ENCODE data around the gene RAB31. TPM values are rescaled to one million over a fixed set of nuclear protein-coding genes. Genes with fewer than 3 reads are reported as not detected.

The RAB31 gene
- total and polyA plus RNA-seq, 2 of the 13 experiments (the other 11 are each of a cell fraction or from before 2014, with no cell fraction given) = 1.1 to 1.7 TPM

GRCh38 chr18:9661564-9661963 is 46.5 kb upstream of the RAB31 start:
- Histone ChIP-seq H3K9me3 (ENCODE audit: low read length) (no peaks in the 10 kb centered on the region), H3K27me3 (ENCODE audit: control insufficient read depth in 1 of 2, insufficient read depth in 2 of 2, low read length in 2 of 2) (peaks cover 0 to 3% of the 10 kb centered on the region in 2 experiments; a peak in 1 of 5 replicates), H3K36me3 (replicated peaks in 1 of 2; ENCODE audit: control insufficient read depth in 1 of 2, insufficient read depth in 2 of 2, low read length in 2 of 2) (no peaks in the 10 kb centered on the region), H4K20me1 (ENCODE audit: insufficient read depth, low read length) (no peaks in the 10 kb centered on the region), H3K79me2 (ENCODE audit: insufficient read depth, low read length) (no peaks in the 10 kb centered on the region), H2AFZ (ENCODE audit: low read length) (no peak overlapping the region), H3K4me2 (ENCODE audit: low read depth, low read length) (no peak overlapping the region), H3K4me1 (ENCODE audit: insufficient read depth, low read length) (peaks cover 16% of the 10 kb centered on the region), H3K9ac (ENCODE audit: insufficient read depth, low read depth, low read length) (no peak overlapping the region), H3K27ac (ENCODE audit: extremely low read length, insufficient read depth, low read length) (no peak overlapping the region), H3K4me3 (replicated peaks in 1 of 3; ENCODE audit: insufficient read depth in 1 of 3, low read depth in 2 of 3, low read length in 3 of 3) (no peak overlapping the region)
- in situ Hi-C loops (cut with HindIII; ENCODE audit: extremely low pct_ligation_motif_present, low pct_unique_long_range_greater_than_20kb) (no loop called here), intact Hi-C loops (cut with micrococcal nuclease; ENCODE audit: unreplicated experiment) (no loop called here)
- 29% methylated on average over 1 of the region's 1 CpG for WGBS (ENCODE audit: low lambda C conversion rate)
- ChIA-PET POLR2A (interaction anchor here (1.4 kb wide), 1 partner anchor 12 kb away, joined by 4 read pairs; no protein-coding TSS in a partner anchor), CTCF (ENCODE audit: low intra/inter-chr PET ratio, low total read pairs) (no interaction called here)
- DNase-seq (ENCODE audit: low spot score) (no peak), FAIRE-seq (no peak), ATAC-seq (no peak)
- TF ChIP-seq MAFF (IDR thresholded peaks at IDR 0.05; ENCODE audit: low read depth, low read length) (0 out of 2 replicates have a peak, but pooled peaks have one; percentile 16), NR0B2 (CRISPR knock-in tag; IDR thresholded peaks at IDR 0.05) (no peak), SOX6 (IDR thresholded peaks at IDR 0.05) (no peak), SOX6 (CRISPR knock-in tag; IDR thresholded peaks at IDR 0.05) (no peak), MAFK (conservative IDR thresholded peaks at IDR 0.05 in 1 of 2, IDR thresholded peaks at IDR 0.05 in 1 of 2; ENCODE audit: low read length in 2 of 2) (peak in 1 of 2 experiments; percentile 39; a peak in 1 of 4 replicates), SMC3 (IDR thresholded peaks at IDR 0.05; ENCODE audit: low read length) (peak; percentile 28; the same call in 1 of the 2 replicates), CTCF (CRISPR knock-in tag; IDR thresholded peaks at IDR 0.05) (peak; percentile 35; the same call in 1 of the 2 replicates), STAG1 (CRISPR knock-in tag; IDR thresholded peaks at IDR 0.05) (peak; percentile 30; the same call in 1 of the 2 replicates)
- BruUV-seq (replicated peaks) = no TSS peak
